ENCODE measurements around the gene SHC3. TPM values are rescaled to one million over a fixed set of nuclear protein-coding genes. Genes with fewer than 3 reads are reported as not detected.
A peak's percentile ranks its signal among the peaks of the same experiment; 100 is the strongest.

The SHC3 gene
- total and polyA plus RNA-seq, 8 donors: 0.15 to 1.7 (median 1.0) TPM

GRCh38 chr9:89006267-89006666 lies 172.4 kb downstream of the SHC3 start:
- intact Hi-C loops (cut with DNase I; ENCODE audit: low total_unique reads): no loop called here
- Histone ChIP-seq H3K4me3 (no peak overlapping the region), H3K9me3 (no peaks in the 10 kb centered on the region), H3K36me3 (peaks cover 6 to 25% (median 16%) of the 10 kb centered on the region in 4 donors), H3K27ac (no peak overlapping the region), H3K27me3 (no peaks in the 10 kb centered on the region), H3K4me1 (peaks cover under 1 to 12% (median 7%) of the 10 kb centered on the region in 4 donors)
- WGBS, 5 donors: 11 to 17% (median 15%) methylated on average over 2 of the region's 2 CpGs
- peak in 1 of 2 donors; percentile 63 for DNase-seq
- TF ChIP-seq POLR2AphosphoS5 (IDR thresholded peaks at IDR 0.05) (no peak), POLR2A (IDR thresholded peaks at IDR 0.05) (no peak), CTCF (IDR thresholded peaks at IDR 0.05) (no peak)

GRCh38 chr9:89005323-89005722 lies 173.3 kb downstream of the SHC3 start:
- no peak overlapping the region for H3K4me3 ChIP-seq
- intact Hi-C loops (cut with DNase I; ENCODE audit: low total_unique reads): no loop called here
- TF ChIP-seq EP300 (IDR thresholded peaks at IDR 0.05): no peak
- no peak for TF ChIP-seq POLR2A (IDR thresholded peaks at IDR 0.05)
- TF ChIP-seq POLR2AphosphoS5 (IDR thresholded peaks at IDR 0.05): no peak
- TF ChIP-seq CTCF (IDR thresholded peaks at IDR 0.05): no peak
- H3K27ac ChIP-seq: no peak overlapping the region
- H3K4me1 ChIP-seq: peaks cover 9 to 22% (median 16%) of the 10 kb centered on the region in 4 donors
- WGBS, 5 donors: 85 to 92% (median 89%) methylated on average over 9 of the region's 9 CpGs
- no peaks in the 10 kb centered on the region for H3K27me3 ChIP-seq
- DNase-seq: no peak
- peaks cover 6 to 25% (median 16%) of the 10 kb centered on the region in 4 donors for H3K36me3 ChIP-seq
- no peaks in the 10 kb centered on the region for H3K9me3 ChIP-seq

- intact Hi-C loops (cut with DNase I; ENCODE audit: low total_unique reads): loop anchor here (5.0 kb wide), 1 partner anchor 411 kb away; no protein-coding TSS in a partner anchor
- 86 to 92% (median 90%) methylated on average over 6 of the region's 6 CpGs for WGBS, 5 donors
Measured at GRCh38 chr9:89002987-89003386, 175.6 kb downstream of the SHC3 start.

GRCh38 chr9:89001917-89002540 lies 176.6 kb downstream of the SHC3 start:
- intact Hi-C loops (cut with DNase I; ENCODE audit: low total_unique reads): loop anchor here (5.0 kb wide), 1 partner anchor 410 kb away; no protein-coding TSS in a partner anchor
- Histone ChIP-seq H3K9me3 (no peaks in the 10 kb centered on the region), H3K27ac (peak overlapping the region in 2 of 5 donors; percentile 71 to 92), H3K27me3 (no peaks in the 10 kb centered on the region), H3K4me3 (no peak overlapping the region), H3K4me1 (peaks cover 18 to 52% (median 38%) of the 10 kb centered on the region in 4 donors), H3K36me3 (peaks cover 6 to 25% (median 16%) of the 10 kb centered on the region in 4 donors)
- 92 to 97% (median 95%) methylated on average over 25 to 27 of the region's 27 CpGs for WGBS, 5 donors
- TF ChIP-seq POLR2AphosphoS5 (IDR thresholded peaks at IDR 0.05): no peak
- no peak for TF ChIP-seq POLR2A (IDR thresholded peaks at IDR 0.05)
- TF ChIP-seq EP300 (IDR thresholded peaks at IDR 0.05): no peak
- TF ChIP-seq CTCF (IDR thresholded peaks at IDR 0.05): no peak
- no peak for DNase-seq

More at GRCh38 chr9:89002987-89003386, 175.6 kb downstream of the SHC3 start:
- TF ChIP-seq POLR2A (IDR thresholded peaks at IDR 0.05) (no peak), POLR2AphosphoS5 (IDR thresholded peaks at IDR 0.05) (no peak), CTCF (IDR thresholded peaks at IDR 0.05) (no peak), EP300 (IDR thresholded peaks at IDR 0.05) (no peak)
- Histone ChIP-seq H3K36me3 (peaks cover 6 to 25% (median 16%) of the 10 kb centered on the region in 4 donors), H3K27me3 (no peaks in the 10 kb centered on the region), H3K9me3 (no peaks in the 10 kb centered on the region), H3K4me1 (peaks cover 16 to 45% (median 35%) of the 10 kb centered on the region in 4 donors), H3K4me3 (no peak overlapping the region), H3K27ac (peak overlapping the region in 1 of 5 donors; percentile 92)
- DNase-seq: no peak

Measured in stomach (tissue), 9 donors.